Measurements from ENCODE around the gene PLA2G6. TPM values are rescaled to one million over a fixed set of nuclear protein-coding genes. Genes with fewer than 3 reads are reported as not detected.
A peak's percentile ranks its signal among the peaks of the same experiment; 100 is the strongest.
"Not testable (repeated sequence)": the region's sequence is repeated elsewhere in the genome, so short reads cannot be mapped to it uniquely, and the experiment has no call there.

The PLA2G6 gene
- total and polyA plus RNA-seq, 2 of the 13 experiments (the other 11 are each of a cell fraction or from before 2014, with no cell fraction given), result 4.8 to 11.5 TPM

- TF ChIP-seq ZNF660 (CRISPR knock-in tag; IDR thresholded peaks at IDR 0.05; ENCODE audit: borderline replicate concordance, low read depth) (no peak), RFXANK (CRISPR knock-in tag; IDR thresholded peaks at IDR 0.05) (no peak), ISL2 (CRISPR knock-in tag; IDR thresholded peaks at IDR 0.05) (peak; percentile 39; the same call in 1 of the 2 replicates), TERF1 (CRISPR knock-in tag; IDR thresholded peaks at IDR 0.05) (no peak), KDM3A (CRISPR knock-in tag; IDR thresholded peaks at IDR 0.05; ENCODE audit: low read depth) (peak; percentile 91; the same call in 1 of the 2 replicates), ZC3H13 (CRISPR knock-in tag; IDR thresholded peaks at IDR 0.05) (no peak), ZNF275 (CRISPR knock-in tag; IDR thresholded peaks at IDR 0.05; ENCODE audit: borderline replicate concordance) (no peak), ZNF567 (CRISPR knock-in tag; IDR thresholded peaks at IDR 0.05; ENCODE audit: borderline replicate concordance) (no peak)
Observed at GRCh38 chr22:38177926-38178604, 3.6 kb downstream of the PLA2G6 start (continued).

GRCh38 chr22:38177571-38177925 lies 4.1 kb downstream of the PLA2G6 start:
- peak overlapping the region in 1 of 3 experiments; percentile 41; a peak in 1 of 6 replicates for H3K4me3 ChIP-seq (replicated peaks in 1 of 3; ENCODE audit: insufficient read depth in 1 of 3, low read depth in 2 of 3, low read length in 3 of 3)
- H2AFZ ChIP-seq (ENCODE audit: low read length); FAIRE-seq; H3K9ac ChIP-seq (ENCODE audit: insufficient read depth, low read depth, low read length); intact Hi-C loops (cut with micrococcal nuclease; ENCODE audit: unreplicated experiment); H4K20me1 ChIP-seq (ENCODE audit: insufficient read depth, low read length); H3K9me3 ChIP-seq (ENCODE audit: low read length); DNase-seq (ENCODE audit: low spot score); H3K27me3 ChIP-seq (ENCODE audit: control insufficient read depth in 1 of 2, insufficient read depth in 2 of 2, low read length in 2 of 2); H3K79me2 ChIP-seq (ENCODE audit: insufficient read depth, low read length); H3K36me3 ChIP-seq (replicated peaks in 1 of 2; ENCODE audit: control insufficient read depth in 1 of 2, insufficient read depth in 2 of 2, low read length in 2 of 2); CTCF ChIA-PET (ENCODE audit: low intra/inter-chr PET ratio, low total read pairs); ATAC-seq; BruUV-seq (replicated peaks); in situ Hi-C loops (cut with HindIII; ENCODE audit: extremely low pct_ligation_motif_present, low pct_unique_long_range_greater_than_20kb); TF ChIP-seq NR2F6 (CRISPR knock-in tag; IDR thresholded peaks at IDR 0.05): not testable (repeated sequence)
- H3K4me2 ChIP-seq (ENCODE audit: low read depth, low read length), result peak overlapping the region; percentile 71
- H3K27ac ChIP-seq (ENCODE audit: extremely low read length, insufficient read depth, low read length), result peak overlapping the region; percentile 79
- H3K4me1 ChIP-seq (ENCODE audit: insufficient read depth, low read length), result peaks cover 72% of the 10 kb centered on the region
- WGBS (ENCODE audit: low lambda C conversion rate), result 12% methylated on average over 4 of the region's 9 CpGs
- POLR2A ChIA-PET, result interaction anchor here (0.9 to 6.1 kb wide), 8 partner anchors 9 to 68 kb away, joined by 3 to 60 read pairs (median 8); partner anchors contain the start of genes BAIAP2L2 and MAFF
- TF ChIP-seq ZNF160 (CRISPR knock-in tag; IDR thresholded peaks at IDR 0.05) (0 out of 2 replicates have a peak, but pooled peaks have one; percentile 28), ZNF652 (CRISPR knock-in tag; IDR thresholded peaks at IDR 0.05; ENCODE audit: borderline replicate concordance, low read depth) (peak; percentile 65), PPARG (CRISPR knock-in tag; conservative IDR thresholded peaks at IDR 0.05) (peak; percentile 19; the same call in 1 of the 2 replicates), ZNF878 (CRISPR knock-in tag; IDR thresholded peaks at IDR 0.05) (0 out of 2 replicates have a peak, but pooled peaks have one; percentile 70), NCOA1 (CRISPR knock-in tag; IDR thresholded peaks at IDR 0.05) (0 out of 2 replicates have a peak, but pooled peaks have one; percentile 57), ZNF687 (CRISPR knock-in tag; IDR thresholded peaks at IDR 0.05) (0 out of 2 replicates have a peak, but pooled peaks have one; percentile 24), NR2F6 (IDR thresholded peaks at IDR 0.05) (0 out of 2 replicates have a peak, but pooled peaks have one; percentile 2), RARA (CRISPR knock-in tag; IDR thresholded peaks at IDR 0.05) (0 out of 2 replicates have a peak, but pooled peaks have one; percentile 6)
